ENCODE results near the gene CTNNA3. TPM values are rescaled to one million over a fixed set of nuclear protein-coding genes. Genes with fewer than 3 reads are reported as not detected.

Gene CTNNA3
- total and polyA plus RNA-seq, 2 of the 4 experiments (the other 2 are of a cell fraction), result 0.19 to 0.90 TPM

DNA sequence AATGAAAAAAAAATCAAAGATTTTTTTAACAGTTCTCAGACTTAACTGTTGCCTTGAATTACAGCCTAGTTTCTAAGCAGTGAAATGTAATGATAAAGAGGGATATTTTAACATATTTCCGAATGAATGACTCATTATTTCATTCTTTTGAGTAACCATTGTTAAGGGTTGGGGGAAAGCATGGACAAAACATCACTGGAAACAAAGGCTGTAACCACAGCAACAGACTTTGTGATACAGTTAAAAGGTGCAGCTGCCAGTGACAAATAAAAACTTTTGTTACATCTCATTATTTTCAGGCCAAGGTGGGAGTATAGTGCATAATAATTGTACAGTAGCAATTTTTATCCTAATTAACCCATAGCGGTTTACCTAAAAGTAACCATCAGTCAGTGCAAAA is 597.5 kb downstream of the CTNNA3 start:
- WGBS, 2 experiments (ENCODE audit: extremely low coverage in 2 of 2, insufficient read length in 1 of 2), result no CpG with 5 or more reads among the region's 2 CpGs
- no TSS peak for BruUV-seq (replicated peaks)

More for the DNA sequence above, 597.5 kb downstream of the CTNNA3 start:
- no peak for ATAC-seq (ENCODE audit: low read depth)
- Histone ChIP-seq H3K9me1 (ENCODE audit: insufficient read depth, low read length) (no peaks in the 10 kb centered on the region), H2BK15ac (ENCODE audit: low read depth, low read length) (no peak overlapping the region), H3K56ac (ENCODE audit: extremely low read depth, insufficient read depth, low read length) (no peak overlapping the region), H3K9me3 (ENCODE audit: control insufficient read depth, insufficient read depth, low read length) (no peaks in the 10 kb centered on the region), H2BK5ac (ENCODE audit: low read depth, low read length, poor library complexity, severe bottlenecking) (no peak overlapping the region), H3K4me2 (ENCODE audit: low read depth, low read length) (no peak overlapping the region), H2BK120ac (ENCODE audit: low read depth, low read length) (no peak overlapping the region), H2AK5ac (ENCODE audit: low read depth, low read length) (no peak overlapping the region), H3K14ac (replicated peaks; ENCODE audit: low read depth, low read length) (no peak overlapping the region), H3K4ac (ENCODE audit: low read depth, low read length) (no peak overlapping the region), H3K27ac (ENCODE audit: insufficient read depth, low read length) (no peak overlapping the region), H3K36me3 (ENCODE audit: control insufficient read depth, insufficient read depth, low read length) (no peaks in the 10 kb centered on the region), H3K4me3 (ENCODE audit: insufficient read depth, low read depth, low read length) (no peak overlapping the region), H3K23ac (ENCODE audit: low read depth, low read length) (no peak overlapping the region), H4K20me1 (ENCODE audit: insufficient read depth, low read length) (no peaks in the 10 kb centered on the region), H4K5ac (ENCODE audit: low read depth, low read length) (no peak overlapping the region), H4K91ac (ENCODE audit: insufficient read depth, low read depth, low read length) (no peak overlapping the region), H3K9ac (ENCODE audit: low read depth, low read length) (no peak overlapping the region), H4K8ac (ENCODE audit: low read depth in 2 of 2, low read length in 2 of 2) (no peak overlapping the region), H2AK9ac (replicated peaks; ENCODE audit: low read depth, low read length, poor library complexity) (no peak overlapping the region), H3K27me3 (ENCODE audit: control insufficient read depth, insufficient read depth, low read length) (no peaks in the 10 kb centered on the region), H2AFZ (replicated peaks; ENCODE audit: low read length, poor library complexity) (no peak overlapping the region), H3K79me1 (ENCODE audit: low read depth in 1 of 2, low read length in 2 of 2) (no peaks in the 10 kb centered on the region), H2BK20ac (ENCODE audit: low read depth, low read length) (no peak overlapping the region), H3K4me1 (ENCODE audit: control insufficient read depth, insufficient read depth, low read length) (no peaks in the 10 kb centered on the region), H3K18ac (ENCODE audit: low read depth, low read length) (no peak overlapping the region)
- DNase-seq, result no peak
- in situ Hi-C loops (cut with MboI; ENCODE audit: low sequenced_read_pairs) (no loop called here), intact Hi-C loops (cut with micrococcal nuclease) (no loop called here), dilution Hi-C loops (cut with HindIII; ENCODE audit: low sequenced_read_pairs, unreplicated experiment) (no loop called here)
- CTCF ChIA-PET, result no interaction called here
- POLR2A ChIA-PET (ENCODE audit: unreplicated experiment), result no interaction called here
- TF ChIP-seq MAZ (IDR thresholded peaks at IDR 0.05; ENCODE audit: borderline replicate concordance, low read depth, low read length), result no peak
- TF ChIP-seq CTCF (conservative IDR thresholded peaks at IDR 0.05; ENCODE audit: low read depth, low read length), result no peak
- no peak for TF ChIP-seq BHLHE40 (IDR thresholded peaks at IDR 0.05; ENCODE audit: low read depth, low read length)
- no peak for TF ChIP-seq RFX5 (IDR thresholded peaks at IDR 0.05; ENCODE audit: low read depth, low read length)
- TF ChIP-seq FOS (IDR thresholded peaks at IDR 0.05; ENCODE audit: low read depth, low read length), result no peak
